Measurements from ENCODE around the gene NEURL1B. TPM values are rescaled to one million over a fixed set of nuclear protein-coding genes. Genes with fewer than 3 reads are reported as not detected.

The NEURL1B gene
- total and polyA plus RNA-seq, 10 of the 15 experiments (the other 5 are each of a cell fraction or from before 2014, with no cell fraction given) = 0.04 to 0.28 (median 0.05) TPM; not detected in 4

- TF ChIP-seq REST (IDR thresholded peaks at IDR 0.05; ENCODE audit: low read depth, low read length) (no peak), CBFB (IDR thresholded peaks at IDR 0.05; ENCODE audit: low read depth) (no peak), RUNX3 (IDR thresholded peaks at IDR 0.05; ENCODE audit: low read length) (no peak), TCF3 (IDR thresholded peaks at IDR 0.05; ENCODE audit: borderline replicate concordance, insufficient read depth, low read depth, low read length) (no peak), TCF7 (IDR thresholded peaks at IDR 0.05; ENCODE audit: borderline replicate concordance) (no peak), MEF2A (IDR thresholded peaks at IDR 0.05; ENCODE audit: insufficient read depth, low read depth, low read length) (no peak), PAX8 (IDR thresholded peaks at IDR 0.05) (no peak), NR2C2 (IDR thresholded peaks at IDR 0.05; ENCODE audit: borderline replicate concordance, control insufficient read depth, insufficient read length, low read depth) (no peak), SRF (IDR thresholded peaks at IDR 0.05; ENCODE audit: low read depth in 2 of 2, low read length in 2 of 2) (no peak), E2F8 (IDR thresholded peaks at IDR 0.05; ENCODE audit: low read depth, partially characterized antibody) (no peak), CHD2 (IDR thresholded peaks at IDR 0.05; ENCODE audit: borderline replicate concordance, low read depth, low read length) (no peak), PRDM15 (CRISPR knock-in tag; IDR thresholded peaks at IDR 0.05) (no peak), NR2F1 (conservative IDR thresholded peaks at IDR 0.05) (peak; percentile 35; the same call in 1 of the 2 replicates), GATAD2B (conservative IDR thresholded peaks at IDR 0.05; ENCODE audit: low read depth) (0 out of 2 replicates have a peak, but pooled peaks have one; percentile 60), ZNF217 (IDR thresholded peaks at IDR 0.05) (no peak), NR2C1 (IDR thresholded peaks at IDR 0.05) (no peak), IKZF2 (IDR thresholded peaks at IDR 0.05) (peak; percentile 33 to 43; a peak in 1 of 4 replicates), LARP7 (IDR thresholded peaks at IDR 0.05) (no peak), MAX (IDR thresholded peaks at IDR 0.05; ENCODE audit: low read depth, low read length) (no peak)
Observed at GRCh38 chr5:172697123-172698121, 56.4 kb downstream of the NEURL1B start (continued).
